ENCODE measurements around the gene TMEM254. TPM values are rescaled to one million over a fixed set of nuclear protein-coding genes. Genes with fewer than 3 reads are reported as not detected.
"Not testable (repeated sequence)": the region's sequence is repeated elsewhere in the genome, so short reads cannot be mapped to it uniquely, and the experiment has no call there.

TMEM254 gene
- total and polyA plus RNA-seq, 4 donors, result 7.6 to 22.8 (median 8.9) TPM

- DNase-seq; H3K4me3 ChIP-seq (ENCODE audit: low read length in 2 of 2); ATAC-seq (ENCODE audit: low FRiP score); H3K27me3 ChIP-seq (ENCODE audit: control insufficient read depth in 1 of 2, insufficient read depth in 2 of 2, low read length in 1 of 2); H3K9me3 ChIP-seq (ENCODE audit: control insufficient read depth, low read length); H3K27ac ChIP-seq (ENCODE audit: low read depth in 1 of 2, low read length in 2 of 2); H3K36me3 ChIP-seq (ENCODE audit: control insufficient read depth in 1 of 2, insufficient read depth in 2 of 2, low read length in 1 of 2); H3K4me1 ChIP-seq (ENCODE audit: control insufficient read depth in 1 of 2, insufficient read depth in 2 of 2, low read length in 2 of 2); intact Hi-C loops (cut with DNase I): not testable (repeated sequence)
Measured at GRCh38 chr10:80067821-80068220, 10.6 kb upstream of the TMEM254 start.

GRCh38 chr10:80068270-80068669 lies 10.2 kb upstream of the TMEM254 start:
- Histone ChIP-seq H3K27me3 (ENCODE audit: control insufficient read depth in 1 of 2, insufficient read depth in 2 of 2, low read length in 1 of 2) (no peaks in the 10 kb centered on the region), H3K9me3 (ENCODE audit: control insufficient read depth, low read length) (no peaks in the 10 kb centered on the region), H3K4me3 (ENCODE audit: low read length in 2 of 2) (no peak overlapping the region), H3K4me1 (ENCODE audit: control insufficient read depth in 1 of 2, insufficient read depth in 2 of 2, low read length in 2 of 2) (no peaks in the 10 kb centered on the region), H3K36me3 (ENCODE audit: control insufficient read depth in 1 of 2, insufficient read depth in 2 of 2, low read length in 1 of 2) (no peaks in the 10 kb centered on the region), H3K27ac (ENCODE audit: low read depth in 1 of 2, low read length in 2 of 2) (no peak overlapping the region)
- intact Hi-C loops (cut with DNase I), result no loop called here
- 60 to 67% methylated on average over 2 of the region's 2 CpGs for WGBS, 2 donors
- no peak for DNase-seq
- no peak for ATAC-seq (ENCODE audit: low FRiP score)

GRCh38 chr10:80070057-80070456 lies 8.4 kb upstream of the TMEM254 start:
- 88 to 92% methylated on average over 3 of the region's 3 CpGs for WGBS, 2 donors
- H3K9me3 ChIP-seq (ENCODE audit: control insufficient read depth, low read length), result no peaks in the 10 kb centered on the region
- ATAC-seq (ENCODE audit: low FRiP score) (no peak), DNase-seq (no peak)
- intact Hi-C loops (cut with DNase I), result loop anchor here in 1 of 2 donors (10.0 kb wide), 1 partner anchor 65 kb away; the partner anchor contains the start of gene PLAC9
- no peak overlapping the region for H3K4me3 ChIP-seq (ENCODE audit: low read length in 2 of 2)
- no peaks in the 10 kb centered on the region for H3K36me3 ChIP-seq (ENCODE audit: control insufficient read depth in 1 of 2, insufficient read depth in 2 of 2, low read length in 1 of 2)
- H3K4me1 ChIP-seq (ENCODE audit: control insufficient read depth in 1 of 2, insufficient read depth in 2 of 2, low read length in 2 of 2), result no peaks in the 10 kb centered on the region
- H3K27ac ChIP-seq (ENCODE audit: low read depth in 1 of 2, low read length in 2 of 2), result no peak overlapping the region
- H3K27me3 ChIP-seq (ENCODE audit: control insufficient read depth in 1 of 2, insufficient read depth in 2 of 2, low read length in 1 of 2), result no peaks in the 10 kb centered on the region

GRCh38 chr10:80072584-80072983 lies 5.9 kb upstream of the TMEM254 start:
- WGBS, 2 donors, result 96% methylated on average over 2 of the region's 2 CpGs
- no peak overlapping the region for H3K27ac ChIP-seq (ENCODE audit: low read depth in 1 of 2, low read length in 2 of 2)
- ATAC-seq (ENCODE audit: low FRiP score), result no peak
- H3K36me3 ChIP-seq (ENCODE audit: control insufficient read depth in 1 of 2, insufficient read depth in 2 of 2, low read length in 1 of 2), result no peaks in the 10 kb centered on the region
- DNase-seq, result no peak
- H3K4me3 ChIP-seq (ENCODE audit: low read length in 2 of 2), result no peak overlapping the region
- H3K9me3 ChIP-seq (ENCODE audit: control insufficient read depth, low read length), result no peaks in the 10 kb centered on the region
- intact Hi-C loops (cut with DNase I), result loop anchor here in 1 of 2 donors (10.0 kb wide), 1 partner anchor 62 kb away; the partner anchor contains the start of gene PLAC9
- H3K27me3 ChIP-seq (ENCODE audit: control insufficient read depth in 1 of 2, insufficient read depth in 2 of 2, low read length in 1 of 2), result no peaks in the 10 kb centered on the region
- no peaks in the 10 kb centered on the region for H3K4me1 ChIP-seq (ENCODE audit: control insufficient read depth in 1 of 2, insufficient read depth in 2 of 2, low read length in 2 of 2)

GRCh38 chr10:80075781-80076180 lies 2.7 kb upstream of the TMEM254 start:
- Histone ChIP-seq H3K36me3 (ENCODE audit: control insufficient read depth in 1 of 2, insufficient read depth in 2 of 2, low read length in 1 of 2) (no peaks in the 10 kb centered on the region), H3K4me3 (ENCODE audit: low read length in 2 of 2) (no peak overlapping the region), H3K27ac (ENCODE audit: low read depth in 1 of 2, low read length in 2 of 2) (no peak overlapping the region), H3K9me3 (ENCODE audit: control insufficient read depth, low read length) (no peaks in the 10 kb centered on the region), H3K4me1 (ENCODE audit: control insufficient read depth in 1 of 2, insufficient read depth in 2 of 2, low read length in 2 of 2) (no peaks in the 10 kb centered on the region), H3K27me3 (ENCODE audit: control insufficient read depth in 1 of 2, insufficient read depth in 2 of 2, low read length in 1 of 2) (no peaks in the 10 kb centered on the region)
- ATAC-seq (ENCODE audit: low FRiP score) (no peak), DNase-seq (no peak)
- WGBS, 2 donors, result 100% methylated on average over 1 of the region's 1 CpG
- intact Hi-C loops (cut with DNase I), result loop anchor here in 1 of 2 donors (5.0 to 10.0 kb wide), 2 partner anchors 59 to 93 kb away; partner anchors contain the start of gene PLAC9

GRCh38 chr10:80077869-80078447 lies 507 bp upstream of the TMEM254 start:
- ATAC-seq (ENCODE audit: low FRiP score) (no peak), DNase-seq (no peak)
- peak overlapping the region; percentile 15 to 90 for H3K27ac ChIP-seq (ENCODE audit: low read depth in 1 of 2, low read length in 2 of 2)
- H3K9me3 ChIP-seq (ENCODE audit: control insufficient read depth, low read length), result no peaks in the 10 kb centered on the region
- WGBS, 2 donors, result 35 to 41% methylated on average over 14 of the region's 14 CpGs
- H3K36me3 ChIP-seq (ENCODE audit: control insufficient read depth in 1 of 2, insufficient read depth in 2 of 2, low read length in 1 of 2), result no peaks in the 10 kb centered on the region
- no peaks in the 10 kb centered on the region for H3K4me1 ChIP-seq (ENCODE audit: control insufficient read depth in 1 of 2, insufficient read depth in 2 of 2, low read length in 2 of 2)
- H3K4me3 ChIP-seq (ENCODE audit: low read length in 2 of 2), result peak overlapping the region; percentile 63 to 78
- intact Hi-C loops (cut with DNase I), result loop anchor here in 1 of 2 donors (5.0 to 10.0 kb wide), 2 partner anchors 57 to 96 kb away; partner anchors contain the start of gene PLAC9
- H3K27me3 ChIP-seq (ENCODE audit: control insufficient read depth in 1 of 2, insufficient read depth in 2 of 2, low read length in 1 of 2), result no peaks in the 10 kb centered on the region

GRCh38 chr10:80079312-80079719 lies 851 bp downstream of the TMEM254 start:
- ATAC-seq (ENCODE audit: low FRiP score) (no peak), DNase-seq (no peak)
- Histone ChIP-seq H3K4me1 (ENCODE audit: control insufficient read depth in 1 of 2, insufficient read depth in 2 of 2, low read length in 2 of 2) (no peaks in the 10 kb centered on the region), H3K27me3 (ENCODE audit: control insufficient read depth in 1 of 2, insufficient read depth in 2 of 2, low read length in 1 of 2) (no peaks in the 10 kb centered on the region), H3K27ac (ENCODE audit: low read depth in 1 of 2, low read length in 2 of 2) (peak overlapping the region in 1 of 2 donors; percentile 90), H3K36me3 (ENCODE audit: control insufficient read depth in 1 of 2, insufficient read depth in 2 of 2, low read length in 1 of 2) (no peaks in the 10 kb centered on the region), H3K4me3 (ENCODE audit: low read length in 2 of 2) (peak overlapping the region; percentile 63 to 78), H3K9me3 (ENCODE audit: control insufficient read depth, low read length) (no peaks in the 10 kb centered on the region)
- 2% methylated on average over 12 of the region's 12 CpGs for WGBS, 2 donors
- intact Hi-C loops (cut with DNase I), result loop anchor here in 1 of 2 donors (5.0 to 10.0 kb wide), 2 partner anchors 55 to 97 kb away; partner anchors contain the start of gene PLAC9

GRCh38 chr10:80081026-80081425 lies 2.6 kb downstream of the TMEM254 start:
- H3K27me3 ChIP-seq (ENCODE audit: control insufficient read depth in 1 of 2, insufficient read depth in 2 of 2, low read length in 1 of 2), result no peaks in the 10 kb centered on the region
- 81 to 89% methylated on average over 9 of the region's 9 CpGs for WGBS, 2 donors
- ATAC-seq (ENCODE audit: low FRiP score), result no peak

More at GRCh38 chr10:80081026-80081425, 2.6 kb downstream of the TMEM254 start:
- Histone ChIP-seq H3K27ac (ENCODE audit: low read depth in 1 of 2, low read length in 2 of 2) (no peak overlapping the region), H3K4me1 (ENCODE audit: control insufficient read depth in 1 of 2, insufficient read depth in 2 of 2, low read length in 2 of 2) (no peaks in the 10 kb centered on the region), H3K9me3 (ENCODE audit: control insufficient read depth, low read length) (no peaks in the 10 kb centered on the region), H3K36me3 (ENCODE audit: control insufficient read depth in 1 of 2, insufficient read depth in 2 of 2, low read length in 1 of 2) (no peaks in the 10 kb centered on the region), H3K4me3 (ENCODE audit: low read length in 2 of 2) (no peak overlapping the region)
- DNase-seq, result no peak
- intact Hi-C loops (cut with DNase I), result no loop called here

Measured in aorta (tissue), 5 donors.